Fibroblast of mammary gland (primary cell): ENCODE data around the gene ST6GALNAC6.
A peak's percentile ranks its signal among the peaks of the same experiment; 100 is the strongest.

ENCODE experiments used
- DNase-seq: peaks from one replicate; pipeline ENCODE4 v3.0.0-alpha.2; 2010; ENCODE audit warnings: low read depth
- H3K4me3 ChIP-seq: 2 replicates; pipeline ENCODE4 v1.5.1; 2011; ENCODE audit warnings: low read depth, mild to moderate bottlenecking, low read length, moderate library complexity; ENCODE audit not compliant: control insufficient read depth
- CTCF ChIP-seq: conservative IDR thresholded peaks from 2 replicates; pipeline ENCODE4 v1.5.1; 2011; ENCODE audit warnings: low read depth, low read length, inconsistent platforms; ENCODE audit not compliant: control insufficient read depth, insufficient read depth

Gene ST6GALNAC6

GRCh38 chr9:127934248-127934647 lies 34.8 kb upstream of the ST6GALNAC6 start:
- no peak overlapping the region for H3K4me3 ChIP-seq
- no peak for DNase-seq
- TF ChIP-seq CTCF: no peak

GRCh38 chr9:127931092-127931881 lies 31.9 kb upstream of the ST6GALNAC6 start:
- peak; percentile 86 for DNase-seq

GRCh38 chr9:127930231-127931091 lies 31.1 kb upstream of the ST6GALNAC6 start, which contains the start of gene PIP5KL1:
PIP5KL1 (minus strand) TSS chr9:127930777; CDS start chr9:127930752, 25 bp downstream.
- DNase-seq: peak; percentile 80
- peak; percentile 13 for TF ChIP-seq CTCF
- peak within 1 kb of the TSS; percentile 55 for H3K4me3 ChIP-seq

More at GRCh38 chr9:127931092-127931881, 31.9 kb upstream of the ST6GALNAC6 start:
- TF ChIP-seq CTCF: no peak
- peak overlapping the region; percentile 55 for H3K4me3 ChIP-seq

- no peak for TF ChIP-seq CTCF
- H3K4me3 ChIP-seq: no peak overlapping the region
- no peak for DNase-seq
Observed at GRCh38 chr9:127929625-127929979, 30.2 kb upstream of the ST6GALNAC6 start.

GRCh38 chr9:127928676-127929624 lies 29.5 kb upstream of the ST6GALNAC6 start:
- H3K4me3 ChIP-seq: no peak overlapping the region
- no peak for DNase-seq
- no peak for TF ChIP-seq CTCF

GRCh38 chr9:127927988-127928675 lies 28.7 kb upstream of the ST6GALNAC6 start:
- TF ChIP-seq CTCF: no peak
- H3K4me3 ChIP-seq: no peak overlapping the region
- DNase-seq: no peak
